HG02938 (cell line): ENCODE measurements around the gene CPEB1.
A peak's percentile ranks its signal among the peaks of the same experiment; 100 is the strongest.
"Not testable (repeated sequence)": the region's sequence is repeated elsewhere in the genome, so short reads cannot be mapped to it uniquely, and the experiment has no call there.

Experiments
- ATAC-seq: cut with Tn5 transposase; IDR thresholded peaks from one replicate; pipeline ENCODE4 v1.9.1; 2021; ENCODE audit warnings: mild to moderate bottlenecking, moderate library complexity; ENCODE audit not compliant: unreplicated experiment

The CPEB1 gene

DNA sequence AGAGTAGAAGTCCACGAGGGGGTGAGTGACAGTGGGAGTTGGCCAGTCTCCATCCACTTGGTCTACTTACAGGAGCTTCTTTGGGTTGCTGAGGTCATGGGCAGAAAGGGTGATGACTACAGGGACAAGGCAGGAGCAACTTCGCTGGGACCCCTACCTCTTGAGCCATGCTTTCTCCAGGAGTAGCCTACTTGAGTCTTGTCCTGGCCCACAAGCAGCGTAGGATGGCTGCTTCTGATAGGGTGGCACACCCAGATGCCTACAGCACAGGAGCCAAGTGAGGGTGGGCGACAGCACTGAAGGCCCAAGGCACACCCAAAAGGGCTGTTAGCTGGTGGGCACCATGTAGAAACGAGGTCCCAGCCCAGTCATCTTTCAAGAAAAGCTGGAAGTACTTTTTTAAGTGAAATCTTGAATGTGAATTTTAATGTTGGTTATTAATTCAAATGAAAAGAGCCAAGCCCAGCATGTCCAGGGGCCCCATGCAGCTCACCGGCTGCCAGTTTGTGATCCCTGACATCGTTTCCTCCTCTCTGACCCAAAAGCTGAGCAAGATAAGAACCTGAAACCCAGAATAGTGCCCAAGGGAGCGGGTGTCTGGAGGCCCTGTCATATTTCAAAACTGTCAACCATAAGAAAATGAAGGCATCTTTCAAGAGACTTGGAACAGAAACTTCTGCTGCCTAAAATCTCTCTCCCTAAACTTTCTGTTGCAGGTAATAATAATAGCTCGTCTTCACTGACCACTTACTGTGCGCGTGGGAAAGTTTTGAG is 2.2 kb upstream of the CPEB1 start:
- ATAC-seq = no peak

GRCh38 chr15:82648257-82649103 is 1.3 kb upstream of the CPEB1 start:
- ATAC-seq = no peak

- peak; percentile 40 for ATAC-seq
These were observed 683 bp upstream of the CPEB1 start for GRCh38 chr15:82647835-82648256.

DNA sequence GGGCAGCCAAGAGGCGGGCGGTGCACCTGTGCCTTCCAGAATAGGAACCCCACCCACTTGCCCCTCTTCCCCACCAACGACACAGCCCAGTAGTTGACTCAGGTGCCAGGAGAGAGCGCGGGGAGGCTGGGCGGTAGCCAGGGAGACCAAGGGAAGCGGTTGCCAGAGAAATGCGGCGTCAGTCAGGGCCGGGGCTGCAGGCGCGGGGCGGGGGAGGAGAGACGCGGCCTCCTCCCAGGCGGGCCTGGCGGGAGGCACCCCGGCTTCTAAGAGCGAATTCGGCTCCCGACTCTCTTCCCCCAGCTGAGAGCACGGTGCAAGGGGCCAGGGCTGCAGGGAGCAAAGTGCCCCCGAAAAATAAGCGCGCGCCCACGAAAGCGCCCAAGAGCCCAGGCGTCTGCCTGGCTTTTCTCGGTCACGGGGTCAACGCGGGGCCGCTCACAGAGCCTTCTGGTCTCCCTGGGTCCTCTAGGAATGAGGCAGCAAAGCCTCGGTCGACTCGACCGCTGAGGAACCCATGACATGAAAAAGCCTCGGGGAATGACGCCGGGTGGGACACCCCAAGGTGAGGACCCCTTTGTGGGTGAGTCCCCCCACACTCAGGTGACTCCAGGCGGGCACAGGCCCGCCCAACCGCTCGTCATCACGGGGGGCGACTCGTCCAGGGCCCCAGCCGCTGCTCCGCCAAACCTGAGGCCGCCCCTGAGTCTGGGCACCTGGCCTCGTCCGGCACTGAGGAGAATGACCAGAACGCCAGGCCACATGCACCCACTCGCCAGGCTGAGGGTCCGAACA is 716 bp downstream of the CPEB1 start:
- ATAC-seq = no peak

DNA sequence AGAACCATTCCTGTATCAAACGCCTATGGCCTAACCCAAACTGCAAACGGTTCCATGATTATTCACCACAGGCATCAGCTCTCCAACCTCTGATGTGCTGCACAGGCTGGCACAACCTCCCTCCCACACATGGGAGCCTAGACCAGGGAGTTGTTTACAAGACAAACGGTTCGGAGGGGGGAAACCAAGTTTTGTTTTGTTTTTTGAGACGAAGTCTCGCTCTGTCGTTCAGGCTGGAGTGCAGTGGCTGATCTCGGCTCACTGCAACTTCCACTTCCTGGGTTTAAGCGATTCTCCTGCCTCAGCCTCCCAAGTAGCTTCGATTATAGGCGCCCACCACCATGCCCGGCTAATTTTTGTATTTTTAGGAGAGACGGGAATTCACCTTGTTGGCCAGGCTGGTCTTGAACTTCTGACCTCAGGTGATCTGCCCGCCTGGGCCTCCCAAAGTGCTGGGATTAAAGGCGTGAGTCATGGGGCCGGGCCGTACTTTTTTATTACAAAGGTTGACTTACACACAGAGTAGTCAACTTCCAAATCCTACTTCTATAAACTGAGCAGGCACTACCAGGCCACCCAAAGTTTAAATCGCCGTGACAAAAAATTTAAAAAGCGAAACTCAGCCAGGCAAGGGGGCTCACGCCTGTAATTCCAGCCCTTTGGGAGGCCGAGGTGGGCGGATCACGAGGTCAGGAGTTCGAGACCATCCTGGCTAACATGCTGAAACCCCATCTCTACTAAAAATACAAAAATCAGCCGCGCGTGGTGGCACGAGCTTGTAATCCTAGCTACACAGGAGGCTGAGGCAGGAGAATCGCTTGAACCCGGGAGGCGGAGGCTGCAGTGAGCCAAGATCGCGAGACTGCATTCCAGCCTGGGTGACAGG is 2.0 kb downstream of the CPEB1 start:
- ATAC-seq = not testable (repeated sequence)

DNA sequence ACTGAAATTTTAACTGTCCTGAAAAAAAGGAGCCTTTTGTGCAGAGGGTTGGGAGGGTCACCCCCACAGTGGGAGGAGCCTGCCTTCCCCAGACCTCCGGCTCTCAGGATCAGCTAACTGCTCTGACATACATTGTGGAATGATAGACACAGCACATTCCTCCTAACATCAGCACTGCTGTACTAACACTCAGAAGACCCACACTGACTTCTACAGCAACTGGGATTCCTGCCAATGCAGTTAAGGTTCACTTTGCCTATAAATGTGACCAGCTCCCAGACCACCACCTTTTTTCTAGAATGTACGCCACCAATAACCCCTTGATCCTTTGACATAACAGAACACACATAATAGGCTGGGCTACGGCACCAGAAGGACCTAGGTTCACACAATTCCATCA is 3.2 kb downstream of the CPEB1 start:
- no peak for ATAC-seq

- ATAC-seq = no peak
These were observed 4.5 kb downstream of the CPEB1 start for GRCh38 chr15:82642656-82643055.

DNA sequence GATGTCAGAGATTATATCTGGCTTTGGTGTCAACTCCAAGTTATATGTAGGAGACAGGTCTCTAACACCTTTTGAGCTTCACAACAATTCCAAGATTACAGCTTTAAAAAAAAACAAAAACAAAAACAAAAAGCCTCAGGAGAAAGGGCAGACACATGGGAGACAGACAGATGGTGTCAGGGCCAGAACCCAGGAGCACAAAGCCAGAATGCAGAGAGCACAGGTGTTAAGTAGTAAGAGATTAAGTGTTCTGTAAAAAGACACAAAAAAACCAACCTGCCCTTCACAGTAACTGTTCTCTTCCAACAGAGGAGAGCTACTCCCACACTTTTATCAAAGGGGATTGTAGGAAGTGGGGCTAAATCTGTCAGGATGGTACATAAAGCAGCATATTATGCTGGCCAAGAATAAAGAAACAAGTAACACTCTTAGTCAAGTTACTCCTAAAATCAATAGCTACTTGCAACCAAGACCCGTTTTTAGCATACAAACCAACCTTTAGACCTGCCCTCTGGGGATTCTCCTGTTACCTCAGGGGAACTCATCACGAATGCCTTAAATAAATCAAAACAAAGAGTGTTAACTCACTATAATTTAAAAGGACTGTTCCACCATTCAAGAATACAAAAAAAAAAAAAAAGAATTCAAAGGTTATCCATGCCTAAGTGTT is 5.9 kb downstream of the CPEB1 start:
- ATAC-seq = no peak

DNA sequence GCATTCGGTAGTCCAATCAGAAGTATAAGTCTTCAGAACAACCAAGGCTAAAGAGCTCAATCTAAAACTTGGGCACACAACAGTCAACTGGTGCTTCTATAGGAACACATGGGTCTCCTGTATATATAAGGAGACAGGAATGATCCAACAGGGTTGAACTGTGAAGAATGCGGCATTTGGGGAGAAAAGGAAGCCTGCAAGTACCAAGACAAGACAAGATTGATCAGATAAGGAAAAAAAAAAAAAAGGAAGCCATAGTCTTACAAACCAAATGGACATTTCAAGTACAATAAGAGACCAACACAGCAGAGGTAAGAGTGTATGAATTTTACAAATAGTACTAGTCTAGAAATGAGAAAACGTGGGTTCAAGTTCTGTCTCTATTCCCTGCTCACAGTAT is 6.5 kb downstream of the CPEB1 start:
- no peak for ATAC-seq

GRCh38 chr15:82635798-82636197 is 11.4 kb downstream of the CPEB1 start:
- ATAC-seq = no peak

GRCh38 chr15:82630033-82630432 is 17.1 kb downstream of the CPEB1 start:
- ATAC-seq = no peak

DNA sequence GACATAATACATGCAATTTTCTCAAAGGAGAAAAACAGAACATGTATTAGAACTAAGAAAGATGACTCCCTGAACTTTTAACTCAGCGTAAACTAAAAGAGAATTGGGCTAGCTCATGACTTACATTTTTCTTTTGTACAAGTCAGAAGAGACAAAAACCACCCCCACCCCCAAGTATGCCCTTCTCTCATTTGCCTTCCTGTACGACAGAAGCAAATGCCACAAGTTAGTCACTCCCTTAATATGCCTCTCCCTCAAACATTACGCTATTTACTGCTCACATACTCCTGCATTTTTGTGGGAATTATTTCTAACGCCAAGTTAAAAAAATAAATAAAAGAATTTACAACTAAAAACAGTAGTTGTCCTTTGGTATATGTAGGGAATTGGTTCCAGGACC is 22.0 kb downstream of the CPEB1 start:
- ATAC-seq = no peak

GRCh38 chr15:82624438-82624837 is 22.7 kb downstream of the CPEB1 start:
- ATAC-seq = no peak

- ATAC-seq = no peak
These were observed 23.2 kb downstream of the CPEB1 start for GRCh38 chr15:82624008-82624407.

GRCh38 chr15:82621970-82622369 is 25.2 kb downstream of the CPEB1 start:
- no peak for ATAC-seq

DNA sequence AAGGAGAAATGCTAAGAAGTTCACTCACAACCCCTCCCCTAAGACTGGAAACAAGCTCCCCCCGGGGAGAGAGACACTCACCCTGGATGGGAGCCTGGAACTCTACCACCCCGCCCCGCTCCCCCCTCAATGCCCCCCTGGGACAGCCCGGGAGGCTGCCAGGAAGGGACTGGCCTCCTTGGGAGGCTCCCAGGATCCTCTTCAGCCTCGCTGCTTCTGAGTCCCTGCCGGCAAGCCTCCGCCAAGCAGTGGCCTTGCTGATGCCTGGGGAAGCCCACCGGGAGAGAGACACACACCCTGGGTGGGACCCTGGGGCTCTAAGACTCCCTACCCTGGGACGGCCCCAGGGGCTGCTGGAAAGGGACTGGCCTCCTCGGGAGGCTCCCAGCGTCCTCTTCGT is 33.4 kb downstream of the CPEB1 start:
- no peak for ATAC-seq

DNA sequence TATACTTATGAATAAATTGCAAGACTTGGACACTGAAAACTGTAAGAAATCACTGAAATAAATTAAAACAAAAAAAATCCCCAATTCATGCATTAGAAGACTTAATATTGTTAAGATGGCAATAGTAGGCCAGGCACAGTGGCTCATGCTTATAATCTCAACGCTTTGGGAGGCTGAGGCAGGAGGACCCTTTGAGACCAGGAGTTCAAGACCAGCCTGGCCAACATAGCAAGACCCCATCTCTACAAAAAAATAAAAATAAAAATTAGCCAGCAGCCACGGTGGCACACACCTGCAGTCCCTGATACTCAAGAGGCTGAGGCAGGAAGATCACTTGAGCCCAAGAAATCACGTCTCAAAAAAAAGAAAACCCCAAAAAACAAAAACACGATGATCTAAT is 35.8 kb downstream of the CPEB1 start:
- ATAC-seq = no peak

GRCh38 chr15:82602195-82602594 is 45.0 kb downstream of the CPEB1 start:
- no peak for ATAC-seq

DNA sequence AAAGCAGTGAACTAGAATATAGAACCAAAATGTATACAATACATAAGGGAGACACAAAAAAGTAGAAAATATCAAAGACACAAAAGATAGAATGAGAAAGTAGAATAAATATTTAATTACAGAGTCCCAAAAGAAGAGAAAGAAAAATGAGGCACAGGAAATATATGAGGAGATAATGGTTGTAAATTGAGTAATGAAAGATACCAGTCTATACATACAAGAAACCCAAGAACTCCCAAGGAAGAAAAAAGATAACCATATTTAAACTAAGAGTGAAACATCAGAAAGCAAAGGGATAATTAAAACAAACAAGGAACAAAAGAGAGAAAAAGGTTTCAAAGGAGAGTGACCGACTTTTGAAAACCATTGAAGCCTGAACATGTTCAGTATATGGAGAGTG is 47.3 kb downstream of the CPEB1 start:
- ATAC-seq = no peak

DNA sequence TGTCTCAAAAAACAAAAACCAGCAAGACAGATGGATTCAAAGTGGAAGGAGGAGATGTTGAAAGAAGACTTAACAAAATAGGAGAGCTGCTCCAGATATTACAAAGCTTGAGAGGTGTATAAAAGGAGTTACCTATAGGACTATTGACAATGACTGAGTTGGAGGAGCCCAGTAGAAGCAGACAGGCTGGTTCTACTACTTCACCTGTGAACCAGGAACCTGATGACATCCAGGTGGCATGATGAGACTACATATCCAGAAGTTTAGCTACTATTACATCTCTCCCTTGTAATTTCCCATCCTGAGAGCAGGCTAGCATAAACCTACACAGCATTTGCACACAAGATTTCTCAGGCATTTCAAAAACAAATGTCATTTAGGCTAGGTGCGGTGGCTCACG is 49.3 kb downstream of the CPEB1 start:
- ATAC-seq = no peak
